Natural killer cell treated with Interleukin-12 subunit alpha and Interleukin-12 subunit beta and Interleukin-15 and Interleukin-18, amount 100 ng/mL, for 72 hours (primary cell): ENCODE results near the gene IQCF6. TPM values are rescaled to one million over a fixed set of nuclear protein-coding genes. Genes with fewer than 3 reads are reported as not detected.

Experiments used
- ATAC-seq, 2 donors: fragments of 150-1000 bp; cut with Tn5 transposase in 1 of 2; sonication (Bioruptor Pico), chemical (Tn5 transposase) in 1 of 2; 2 replicates each; pipeline ENCODE4 v1.10.0; 2021
- DNase-seq: peaks from one replicate; pipeline ENCODE4 v3.0.0; 2022; ENCODE audit warnings: low spot score
- H3K27ac Mint-ChIP-seq, 2 donors: 1 replicate in 1 of 2; 2 replicates in 1 of 2; pipeline ENCODE4 v1.8.0; 2022; ENCODE audit warnings: mixed read lengths in 2 of 2, mild to moderate bottlenecking in 1 of 2, moderate library complexity in 1 of 2
- H3K27me3 Mint-ChIP-seq, 2 donors: 1 replicate in 1 of 2; 2 replicates in 1 of 2; pipeline ENCODE4 v1.8.0; 2022; ENCODE audit warnings: mixed read lengths in 2 of 2
- H3K36me3 Mint-ChIP-seq: one replicate; pipeline ENCODE4 v1.8.0; 2022; ENCODE audit warnings: mixed read lengths
- H3K4me1 Mint-ChIP-seq, 2 donors: 1 replicate in 1 of 2; 2 replicates in 1 of 2; pipeline ENCODE4 v1.8.0; 2022; ENCODE audit warnings: low read depth in 2 of 2, mixed read lengths in 2 of 2, mild to moderate bottlenecking in 1 of 2
- H3K4me3 Mint-ChIP-seq: one replicate; pipeline ENCODE4 v1.8.0; 2022; ENCODE audit warnings: mixed read lengths
- H3K9me3 Mint-ChIP-seq: 2 replicates; pipeline ENCODE4 v1.8.0; 2022; ENCODE audit warnings: mixed read lengths
- total RNA-seq, 2 donors: library from RNA; stranded (reverse); gene quantifications; one replicate each; pipeline ENCODE4 v1.2.3, GENCODE V29; 2022

IQCF6 gene
- not detected for total RNA-seq

DNA sequence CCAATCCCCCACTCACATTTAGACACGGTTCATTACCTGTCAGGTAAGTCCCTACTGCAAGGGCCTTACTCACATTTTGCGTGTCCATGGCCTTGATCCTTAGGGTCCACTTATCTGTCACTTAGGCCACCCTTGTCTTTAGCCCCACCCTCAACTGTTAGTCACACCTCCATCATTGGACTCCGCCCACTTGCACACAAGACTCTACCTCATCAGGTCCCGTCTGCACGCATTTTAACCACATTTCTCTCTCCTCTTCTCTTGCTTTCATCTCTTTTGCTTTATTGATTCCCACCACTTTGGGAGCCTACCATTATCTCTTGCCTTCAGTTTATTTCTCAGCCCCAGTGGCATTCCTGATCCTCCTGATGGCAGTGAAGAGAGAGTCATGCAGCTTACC is at the start of gene IQCF6:
IQCF6 (minus strand) TSS at position 101 of the 400 bp plus-strand sequence; CDS start at position 88, 13 bp downstream.
- Mint-ChIP-seq H3K4me3 (no peak within 1 kb of the TSS), H3K4me1 (no peaks in the 10 kb centered on the region), H3K36me3 (no peaks in the 10 kb centered on the region), H3K27ac (no peak within 1 kb of the TSS), H3K9me3 (no peaks in the 10 kb centered on the region), H3K27me3 (peaks cover 9 to 15% of the 10 kb centered on the region in 2 donors)
- ATAC-seq (no peak), DNase-seq (no peak)

DNA sequence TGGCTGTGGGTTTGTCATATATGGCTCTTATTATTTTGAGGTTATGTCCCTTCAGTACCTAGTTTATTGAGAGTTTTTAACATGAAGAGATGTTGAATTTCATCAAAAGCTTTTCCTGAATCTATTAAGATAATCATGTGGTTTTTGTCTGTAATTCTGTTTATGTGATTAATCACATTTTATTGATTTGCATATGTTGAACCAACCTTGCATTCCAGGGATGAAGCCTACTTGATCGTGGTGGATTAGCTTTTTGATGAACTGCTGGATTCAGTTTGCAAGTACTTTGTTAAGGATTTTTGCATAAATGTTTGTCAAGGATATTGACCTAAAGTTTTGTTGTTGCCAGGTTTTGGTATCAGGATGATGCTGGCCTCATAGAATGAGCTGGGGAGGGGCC is 49.3 kb upstream of the IQCF6 start:
- peaks cover 10 to 11% of the 10 kb centered on the region in 2 donors for H3K4me1 Mint-ChIP-seq
- H3K27ac Mint-ChIP-seq = no peak overlapping the region

DNA sequence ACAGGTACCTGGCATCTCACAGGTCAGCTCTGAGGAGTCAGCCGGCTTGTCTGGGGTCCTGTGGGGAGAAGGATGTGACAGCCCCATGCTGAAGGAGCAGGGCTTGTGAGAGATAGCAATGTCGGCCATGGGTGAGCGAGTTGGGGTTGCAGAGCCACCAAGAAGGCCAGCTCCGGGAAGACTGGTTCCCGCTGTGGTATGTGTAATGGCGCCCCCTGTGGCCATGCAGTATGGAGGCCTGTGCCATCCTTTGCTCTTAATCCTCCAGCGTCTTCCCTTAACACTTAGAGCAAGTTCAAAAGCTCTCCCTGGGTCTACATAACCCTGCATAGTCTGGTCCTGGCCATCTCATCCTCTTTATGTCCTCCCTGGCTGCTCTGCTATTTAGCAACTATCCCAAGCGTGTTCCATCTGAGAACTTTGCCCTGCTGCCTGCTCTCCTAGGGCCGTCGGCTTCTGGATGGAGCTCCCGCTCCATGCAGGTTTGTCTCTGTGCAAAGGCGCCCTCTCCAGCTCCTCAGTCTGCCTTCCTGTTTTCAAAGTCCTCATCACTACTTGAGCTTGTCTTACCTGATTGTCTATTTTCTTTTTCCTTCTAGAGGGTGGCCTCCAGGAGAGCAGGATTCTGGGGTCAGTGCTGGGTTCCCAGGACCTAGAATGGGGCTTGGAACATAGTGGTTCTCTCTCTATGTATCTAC is 40.8 kb upstream of the IQCF6 start:
- Mint-ChIP-seq H3K27me3 (peaks cover 30 to 33% of the 10 kb centered on the region in 2 donors), H3K9me3 (no peaks in the 10 kb centered on the region), H3K36me3 (peaks cover 9% of the 10 kb centered on the region), H3K4me1 (peaks cover 4 to 18% of the 10 kb centered on the region in 2 donors), H3K4me3 (no peak overlapping the region), H3K27ac (no peak overlapping the region)
- DNase-seq (no peak), ATAC-seq (no peak)

More for the DNA sequence above, 49.3 kb upstream of the IQCF6 start:
- no peak overlapping the region for H3K4me3 Mint-ChIP-seq
- ATAC-seq (no peak), DNase-seq (no peak)
- H3K36me3 Mint-ChIP-seq = peaks cover 21% of the 10 kb centered on the region
- peaks cover 16 to 17% of the 10 kb centered on the region in 2 donors for H3K27me3 Mint-ChIP-seq
- H3K9me3 Mint-ChIP-seq = peaks cover 9% of the 10 kb centered on the region

DNA sequence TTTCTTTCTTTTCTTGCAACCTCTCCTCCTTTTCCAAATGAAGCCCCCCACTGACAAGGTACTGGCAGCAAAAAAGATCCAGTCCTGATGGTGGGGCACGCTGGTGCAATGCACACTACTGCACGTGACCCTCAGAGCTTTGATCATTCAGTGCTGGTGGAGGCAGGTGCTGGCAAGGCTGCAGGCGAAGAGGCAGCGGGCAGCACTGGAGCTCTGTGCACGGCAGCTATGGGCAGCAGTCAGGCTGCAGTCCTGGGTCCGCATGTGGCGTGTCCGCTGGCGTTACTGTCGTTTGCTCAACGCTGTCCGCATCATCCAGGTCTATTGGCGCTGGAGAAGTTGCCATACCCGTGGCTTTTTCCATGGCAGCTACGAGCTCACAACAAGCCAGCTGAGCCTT is 40.1 kb upstream of the IQCF6 start:
- DNase-seq (no peak), ATAC-seq (no peak)
- Mint-ChIP-seq H3K4me3 (no peak overlapping the region), H3K36me3 (peaks cover 9% of the 10 kb centered on the region), H3K9me3 (no peaks in the 10 kb centered on the region), H3K4me1 (peaks cover 4 to 18% of the 10 kb centered on the region in 2 donors), H3K27ac (no peak overlapping the region), H3K27me3 (peaks cover 30 to 33% of the 10 kb centered on the region in 2 donors)

DNA sequence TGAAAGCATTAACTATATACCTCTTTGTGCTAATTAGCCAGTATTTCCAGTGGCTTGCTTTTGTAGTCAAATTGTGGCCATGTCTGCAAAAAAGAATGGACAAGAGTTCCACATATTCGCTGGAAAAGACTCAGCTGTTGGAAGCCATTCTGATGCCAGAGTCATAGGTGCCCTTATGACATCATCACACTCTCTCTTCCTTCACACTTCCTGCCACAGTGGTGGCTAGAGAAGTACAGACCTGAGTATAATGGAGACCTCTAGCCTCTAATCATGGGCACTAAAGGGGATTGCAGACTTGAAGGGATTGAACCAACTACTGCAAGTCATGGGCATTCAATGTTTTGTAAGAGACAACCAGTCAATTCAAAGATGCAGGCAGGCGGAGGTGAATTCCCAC is 38.3 kb upstream of the IQCF6 start:
- peaks cover 22% of the 10 kb centered on the region in 2 donors for H3K27me3 Mint-ChIP-seq
- peaks cover 4 to 6% of the 10 kb centered on the region in 2 donors for H3K4me1 Mint-ChIP-seq
- no peak overlapping the region for H3K4me3 Mint-ChIP-seq
- no peak for DNase-seq
- H3K36me3 Mint-ChIP-seq = peaks cover 5% of the 10 kb centered on the region
- H3K27ac Mint-ChIP-seq = no peak overlapping the region
- no peaks in the 10 kb centered on the region for H3K9me3 Mint-ChIP-seq
- ATAC-seq = peak in 1 of 2 donors; percentile 58

DNA sequence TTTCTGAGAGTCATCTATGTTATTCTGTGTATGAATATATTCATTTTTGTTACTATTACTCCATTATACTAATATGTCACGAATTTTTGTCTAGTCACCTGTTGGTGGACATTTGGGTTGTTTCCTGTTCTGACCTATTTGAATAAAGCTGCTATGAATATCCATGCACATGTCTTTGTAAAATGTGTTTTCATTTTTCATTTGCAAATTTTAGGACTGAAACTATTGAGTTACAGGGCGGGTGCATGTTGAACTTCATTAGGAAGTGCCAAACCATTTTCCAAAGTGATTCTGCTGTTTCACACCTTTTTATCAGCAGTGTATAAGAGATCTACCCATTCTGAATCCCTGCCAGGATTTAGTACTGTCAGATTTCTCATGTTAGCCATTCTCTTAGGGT is 37.7 kb upstream of the IQCF6 start:
- Mint-ChIP-seq H3K4me3 (no peak overlapping the region), H3K27ac (no peak overlapping the region), H3K36me3 (peaks cover 2% of the 10 kb centered on the region), H3K27me3 (peaks cover 18 to 23% of the 10 kb centered on the region in 2 donors), H3K4me1 (peaks cover 4 to 6% of the 10 kb centered on the region in 2 donors), H3K9me3 (no peaks in the 10 kb centered on the region)
- DNase-seq (no peak), ATAC-seq (no peak)

DNA sequence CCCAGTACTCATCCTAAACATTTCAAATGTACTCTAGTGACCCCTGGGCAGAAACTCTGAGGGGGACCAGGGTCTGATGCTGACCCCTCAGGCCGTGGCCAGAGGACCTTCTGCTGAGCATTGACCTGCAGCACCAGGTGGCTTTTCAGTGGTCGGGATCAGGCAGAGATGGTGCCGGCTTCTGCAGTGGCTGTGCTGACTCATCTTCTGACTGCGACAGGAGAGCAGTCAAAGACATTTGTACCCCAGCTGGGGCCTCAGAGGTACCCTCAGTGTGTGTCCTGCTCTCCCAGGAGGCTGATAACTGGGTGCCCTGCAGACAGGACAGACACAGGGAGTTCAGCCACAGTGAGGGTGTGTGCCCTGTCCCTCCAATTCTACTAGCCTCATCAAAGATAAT is 36.6 kb upstream of the IQCF6 start:
- Mint-ChIP-seq H3K27me3 (peaks cover 15 to 22% of the 10 kb centered on the region in 2 donors), H3K4me1 (peaks cover under 1 to 2% of the 10 kb centered on the region in 2 donors), H3K36me3 (no peaks in the 10 kb centered on the region), H3K27ac (no peak overlapping the region), H3K4me3 (no peak overlapping the region), H3K9me3 (no peaks in the 10 kb centered on the region)
- DNase-seq = no peak
- no peak for ATAC-seq

DNA sequence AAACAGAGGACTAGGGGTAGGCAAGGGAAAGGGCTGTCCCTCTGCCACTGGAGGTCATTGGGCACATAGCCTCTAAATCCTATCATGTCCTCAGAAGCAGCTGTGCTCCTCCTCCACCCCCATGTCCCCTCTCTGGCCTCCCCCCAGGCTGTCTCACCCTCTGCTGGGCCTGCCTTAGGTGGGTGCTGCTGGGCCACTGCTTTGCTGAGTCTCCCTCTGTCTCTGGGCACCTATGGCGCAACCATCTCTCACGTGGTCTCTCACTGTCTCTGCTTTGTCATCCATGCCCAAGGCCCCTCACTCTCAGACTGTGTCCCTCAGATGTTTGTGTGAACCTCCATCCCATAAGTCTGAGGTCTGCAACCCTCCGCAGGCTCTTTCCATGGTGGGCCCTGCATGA is 35.0 kb upstream of the IQCF6 start:
- DNase-seq (no peak), ATAC-seq (peak; percentile 45 to 58)
- Mint-ChIP-seq H3K4me3 (no peak overlapping the region), H3K4me1 (no peaks in the 10 kb centered on the region), H3K27ac (no peak overlapping the region), H3K9me3 (no peaks in the 10 kb centered on the region), H3K36me3 (no peaks in the 10 kb centered on the region), H3K27me3 (peaks cover 8 to 17% of the 10 kb centered on the region in 2 donors)

DNA sequence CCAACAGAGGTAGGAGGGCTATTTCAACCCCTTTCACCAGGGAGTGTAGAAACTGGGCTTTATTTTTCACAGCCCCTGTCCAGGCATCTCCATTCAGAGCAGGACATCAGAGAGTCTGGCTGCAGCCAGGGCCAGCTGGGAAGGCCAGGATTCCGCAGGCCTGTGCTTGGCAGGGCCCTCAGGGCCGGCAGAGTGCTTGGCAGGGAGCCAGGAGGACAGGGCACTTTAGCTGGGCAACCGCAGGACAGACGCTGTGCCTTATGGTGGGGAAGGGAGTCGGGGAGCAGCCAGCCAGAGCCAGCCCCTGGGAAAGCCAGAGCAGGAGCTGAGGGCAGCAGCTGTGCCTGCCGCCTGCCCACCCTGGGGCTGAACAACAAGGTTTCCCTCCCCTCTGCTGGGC is 34.5 kb upstream of the IQCF6 start:
- no peaks in the 10 kb centered on the region for H3K4me1 Mint-ChIP-seq
- H3K9me3 Mint-ChIP-seq = no peaks in the 10 kb centered on the region
- DNase-seq = no peak
- ATAC-seq = no peak
- H3K27me3 Mint-ChIP-seq = peaks cover 6 to 17% of the 10 kb centered on the region in 2 donors
- H3K4me3 Mint-ChIP-seq = no peak overlapping the region
- no peaks in the 10 kb centered on the region for H3K36me3 Mint-ChIP-seq
- H3K27ac Mint-ChIP-seq = no peak overlapping the region

DNA sequence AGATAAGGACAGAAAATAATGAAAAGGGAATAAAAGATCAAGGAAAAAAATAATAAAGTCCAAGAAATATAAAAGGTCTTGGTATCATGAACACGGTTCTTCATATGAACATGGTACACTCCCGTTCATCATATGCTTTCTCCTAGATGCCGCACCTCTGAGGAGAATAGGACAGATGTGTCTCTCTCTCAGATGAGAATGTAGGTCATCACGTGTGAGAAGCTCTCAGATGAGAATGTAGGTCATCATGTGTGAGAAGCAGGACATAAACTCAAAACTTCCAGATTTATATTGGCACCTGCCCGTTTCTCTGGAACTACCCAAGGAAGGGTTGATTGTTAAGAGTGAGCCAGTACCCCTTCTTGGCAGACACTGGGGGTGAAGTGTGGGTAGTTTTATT is 29.9 kb upstream of the IQCF6 start:
- no peak for ATAC-seq
- DNase-seq = no peak
- H3K36me3 Mint-ChIP-seq = no peaks in the 10 kb centered on the region
- H3K4me1 Mint-ChIP-seq = no peaks in the 10 kb centered on the region
- no peak overlapping the region for H3K4me3 Mint-ChIP-seq
- no peaks in the 10 kb centered on the region for H3K9me3 Mint-ChIP-seq
- H3K27me3 Mint-ChIP-seq = peaks cover 7 to 8% of the 10 kb centered on the region in 2 donors
- H3K27ac Mint-ChIP-seq = no peak overlapping the region

DNA sequence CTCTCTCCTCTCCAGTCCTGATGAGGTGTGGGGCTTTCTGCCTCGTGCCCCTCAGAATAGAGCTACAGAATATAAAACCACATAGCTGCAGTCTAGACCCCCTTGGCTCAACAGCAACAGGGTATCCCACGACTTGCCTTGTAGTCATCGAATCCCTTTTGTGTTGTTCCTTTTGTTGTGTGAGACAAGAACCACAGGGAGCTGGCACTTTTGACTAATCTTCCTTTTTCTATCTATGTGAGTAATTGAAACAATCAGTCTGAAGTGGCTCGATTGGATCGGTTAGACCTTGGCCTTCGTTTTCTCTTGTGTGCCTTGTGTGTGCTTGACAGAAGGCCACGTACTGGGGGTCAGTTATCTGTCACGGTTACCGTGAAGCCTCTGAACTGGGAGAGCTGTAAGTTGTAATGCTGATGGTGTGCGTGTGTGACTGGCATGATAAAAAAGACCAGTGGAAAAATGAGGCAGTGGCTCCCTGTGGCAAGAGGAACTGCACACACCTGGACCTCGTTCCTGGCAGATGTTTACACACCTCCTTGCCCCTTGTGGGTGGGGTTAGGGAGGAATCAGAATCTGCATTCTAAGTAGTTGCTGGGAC is 23.2 kb upstream of the IQCF6 start:
- H3K4me3 Mint-ChIP-seq = no peak overlapping the region
- peaks cover 7 to 13% of the 10 kb centered on the region in 2 donors for H3K27me3 Mint-ChIP-seq
- H3K4me1 Mint-ChIP-seq = peaks cover 0 to 6% of the 10 kb centered on the region in 2 donors
- no peak overlapping the region for H3K27ac Mint-ChIP-seq
- no peak for DNase-seq
- no peaks in the 10 kb centered on the region for H3K36me3 Mint-ChIP-seq
- ATAC-seq = no peak
- no peaks in the 10 kb centered on the region for H3K9me3 Mint-ChIP-seq

DNA sequence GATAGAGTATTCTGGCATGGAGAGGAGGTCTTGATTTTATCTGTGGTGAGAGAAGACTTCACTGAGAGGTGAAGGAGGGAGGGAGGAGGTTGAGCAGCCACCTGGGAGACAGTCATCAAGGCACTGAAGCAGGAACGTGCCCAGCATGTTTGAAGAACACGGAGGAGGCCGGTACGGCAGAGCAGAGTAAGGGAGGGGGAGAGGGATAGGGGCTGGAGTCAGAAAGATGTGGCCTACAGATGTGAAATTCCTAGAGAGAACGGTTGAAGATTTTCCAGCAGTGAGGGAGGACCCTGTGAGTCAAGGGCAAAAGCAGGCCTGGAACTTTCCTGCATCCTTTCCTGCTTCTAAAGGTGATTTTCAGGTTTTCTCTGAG is 21.7 kb upstream of the IQCF6 start:
- H3K9me3 Mint-ChIP-seq = no peaks in the 10 kb centered on the region
- ATAC-seq (no peak), DNase-seq (no peak)
- H3K4me3 Mint-ChIP-seq = no peak overlapping the region
- H3K27ac Mint-ChIP-seq = no peak overlapping the region
- peaks cover 0 to 17% of the 10 kb centered on the region in 2 donors for H3K4me1 Mint-ChIP-seq
- H3K36me3 Mint-ChIP-seq = no peaks in the 10 kb centered on the region
- H3K27me3 Mint-ChIP-seq = peaks cover 0 to 19% of the 10 kb centered on the region in 2 donors

DNA sequence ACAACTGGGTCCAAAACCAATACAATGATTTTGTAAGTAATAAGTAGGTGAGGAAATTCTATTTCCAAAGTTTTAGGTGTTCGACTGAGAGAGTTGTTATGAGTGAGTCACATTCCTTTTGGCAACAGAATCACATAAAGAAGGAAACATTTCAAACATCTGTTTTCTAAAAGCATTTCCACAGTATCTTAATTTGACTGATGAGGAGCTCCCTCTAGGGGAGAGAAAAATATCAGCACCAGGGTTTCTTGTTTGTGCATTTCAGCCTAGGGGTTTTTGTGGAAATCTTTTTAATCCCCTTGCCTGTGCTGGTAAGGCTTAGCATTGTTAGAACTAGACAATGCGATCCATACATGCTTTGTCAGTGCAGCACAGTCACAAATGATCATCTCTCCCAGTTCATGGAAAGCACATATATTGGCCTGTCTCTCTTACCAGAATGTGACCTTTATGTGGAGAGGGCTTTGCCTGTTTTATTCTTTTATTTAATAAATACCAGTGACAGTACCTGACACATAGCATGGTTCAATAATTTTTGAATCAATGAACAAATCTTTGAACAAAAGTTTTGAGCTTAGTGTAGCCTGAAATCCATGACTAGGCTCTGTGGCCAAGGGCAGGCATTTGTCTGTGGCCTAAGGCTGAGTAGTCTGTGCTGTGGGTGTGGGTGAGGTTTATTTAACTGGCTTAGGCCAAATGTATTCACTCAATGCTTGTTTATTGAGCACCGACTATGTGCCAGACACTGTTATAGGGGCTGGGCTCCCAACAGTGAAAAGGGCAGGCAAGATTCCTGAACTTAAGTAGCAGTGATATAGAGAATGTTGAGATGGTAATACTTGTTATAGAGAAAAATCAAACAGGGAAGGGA is 21.1 kb upstream of the IQCF6 start:
- Mint-ChIP-seq H3K27me3 (peaks cover 0 to 24% of the 10 kb centered on the region in 2 donors), H3K36me3 (no peaks in the 10 kb centered on the region), H3K9me3 (no peaks in the 10 kb centered on the region), H3K4me3 (no peak overlapping the region), H3K27ac (no peak overlapping the region), H3K4me1 (peaks cover 0 to 17% of the 10 kb centered on the region in 2 donors)
- ATAC-seq (peak; percentile 41 to 61), DNase-seq (no peak)
